A549 (cell line): ENCODE measurements around the gene EFCAB11. TPM values are rescaled to one million over a fixed set of nuclear protein-coding genes. Genes with fewer than 3 reads are reported as not detected.

Source experiments
- ATAC-seq, 2 experiments: fragments of 200-7000 bp in 1 of 2; fragments of >200 bp in 1 of 2; cut with Nextera tagmentation in 1 of 2; cut with Tn5 transposase in 1 of 2; 3 replicates each; pipeline versions ENCODE4 v1.8.0 to v1.9.1; 2018 to 2020; ENCODE audit warnings: mild to moderate bottlenecking in 1 of 2, moderate library complexity in 1 of 2
- CTCF ChIA-PET: fragments of 300-600 bp; sonication (Branson Sonifier 250); formaldehyde crosslinking; extraction: SDS; loops from one replicate; lab custom pipeline; 2021; ENCODE audit warnings: antibody characterized with exemption, inconsistent platforms; lab: Yijun Ruan, JAX
- POLR2A ChIA-PET: fragments of 350-600 bp; formaldehyde crosslinking; extraction: SDS; loops from one replicate; lab custom pipeline; 2021; ENCODE audit warnings: antibody characterized with exemption, inconsistent platforms; lab: Yijun Ruan, JAX
- DNase-seq, 2 experiments: peaks; one replicate each; pipeline versions ENCODE4 v3.0.0 to v3.0.0-alpha.2; 2011 to 2016; ENCODE audit warnings: low read depth in 1 of 2, low spot score in 1 of 2
- FAIRE-seq: peaks from 2 replicates; lab custom pipeline; 2011; peaks lifted over from hg19 to GRCh38; lab: Jason Lieb, UNC
- H3K27ac ChIP-seq, 2 experiments: fragments of >200 bp; sonication (Bioruptor Twin); formaldehyde crosslinking; 3 replicates each; pipeline ENCODE4 v1.5.1; 2016 to 2017
- H3K4me1 ChIP-seq: fragments of >200 bp; sonication (Bioruptor Twin); formaldehyde crosslinking; 3 replicates; pipeline ENCODE4 v1.6.1; 2016
- H3K4me2 ChIP-seq: fragments of >200 bp; sonication (Bioruptor Twin); formaldehyde crosslinking; 3 replicates; pipeline ENCODE4 v1.6.1; 2016
- H3K4me3 ChIP-seq: fragments of >200 bp; sonication (Bioruptor Twin); formaldehyde crosslinking; 3 replicates; pipeline ENCODE4 v1.5.1; 2016
- H3K9me3 ChIP-seq: fragments of >200 bp; sonication (Bioruptor Twin); formaldehyde crosslinking; 3 replicates; pipeline ENCODE4 v1.6.1; 2016
- CBX8 ChIP-seq: fragments of 200-600 bp; sonication (generic); IDR thresholded peaks from 2 replicates; pipeline ENCODE4 v1.6.1; 2016
- CHD2 ChIP-seq: fragments of 150-350 bp; IDR thresholded peaks from 2 replicates; pipeline ENCODE4 v1.6.1; 2014; ENCODE audit warnings: low read length; ENCODE audit not compliant: partially characterized antibody
- E2F6 ChIP-seq: IDR thresholded peaks from 2 replicates; pipeline ENCODE4 v1.6.1; 2012; ENCODE audit warnings: low read depth, borderline replicate concordance
- EHF ChIP-seq: fragments of 250-450 bp; sonication (Bioruptor Pico); IDR thresholded peaks from 2 replicates; pipeline ENCODE4 v1.5.0; 2020; ENCODE audit warnings: mild to moderate bottlenecking
- EHMT2 ChIP-seq: fragments of 200-600 bp; sonication (generic); IDR thresholded peaks from 2 replicates; pipeline ENCODE4 v1.6.1; 2016; ENCODE audit warnings: antibody characterized with exemption, low read depth, mild to moderate bottlenecking, moderate library complexity
- ESRRA ChIP-seq: fragments of 150-350 bp; IDR thresholded peaks from 2 replicates; pipeline ENCODE4 v1.6.1; 2014; ENCODE audit warnings: mild to moderate bottlenecking, low read length, borderline replicate concordance
- HEYL ChIP-seq: fragments of 250-450 bp; sonication (Bioruptor Pico); IDR thresholded peaks from 2 replicates; pipeline ENCODE4 v1.8.0; 2021; ENCODE audit warnings: mild to moderate bottlenecking, moderate library complexity
- HMGXB4 ChIP-seq: fragments of 250-450 bp; sonication (Bioruptor Pico); IDR thresholded peaks from 2 replicates; pipeline ENCODE4 v1.5.0; 2021; ENCODE audit warnings: mild to moderate bottlenecking, moderate library complexity, borderline replicate concordance
- HOXB5 ChIP-seq: fragments of 250-450 bp; sonication (Bioruptor Pico); IDR thresholded peaks from 2 replicates; pipeline ENCODE4 v1.5.0; 2020; ENCODE audit warnings: mild to moderate bottlenecking, moderate library complexity
- JUNB ChIP-seq: fragments of >200 bp; sonication (Bioruptor Twin); formaldehyde crosslinking; IDR thresholded peaks from 2 replicates; pipeline ENCODE4 v1.6.1; 2016
- MAFK ChIP-seq: fragments of 450-650 bp; IDR thresholded peaks from 2 replicates; pipeline ENCODE4 v1.6.1; 2014; ENCODE audit not compliant: partially characterized antibody
- PHF8 ChIP-seq: fragments of 200-600 bp; sonication (generic); IDR thresholded peaks from 2 replicates; pipeline ENCODE4 v1.6.1; 2016; ENCODE audit warnings: low read depth, mild to moderate bottlenecking, antibody characterized with exemption, moderate library complexity, borderline replicate concordance
- POLR2A ChIP-seq: IDR thresholded peaks from 2 replicates; pipeline ENCODE4 v1.6.1; 2012; ENCODE audit warnings: mild to moderate bottlenecking, low read length
- POLR2AphosphoS2 ChIP-seq: conservative IDR thresholded peaks from 2 replicates; pipeline ENCODE4 v1.6.1; 2012; ENCODE audit warnings: low read length, improper control_type of control experiment, inconsistent platforms
- RARB ChIP-seq: fragments of 250-450 bp; sonication (Bioruptor Pico); IDR thresholded peaks from 2 replicates; pipeline ENCODE4 v1.8.0; 2021; ENCODE audit warnings: mild to moderate bottlenecking, moderate library complexity
- RCOR1 ChIP-seq: fragments of 150-350 bp; IDR thresholded peaks from 2 replicates; pipeline ENCODE4 v1.6.1; 2014; ENCODE audit warnings: antibody characterized with exemption, low read length, low read depth
- SREBF2 ChIP-seq: fragments of 450-650 bp; IDR thresholded peaks from 2 replicates; pipeline ENCODE4 v1.6.1; 2014; ENCODE audit warnings: mild to moderate bottlenecking, moderate library complexity
- TP53 ChIP-seq: fragments of 250-450 bp; sonication (Bioruptor Pico); IDR thresholded peaks from 2 replicates; pipeline ENCODE4 v1.5.0; 2021; ENCODE audit warnings: mild to moderate bottlenecking, moderate library complexity
- WGBS: methylation state at CpG from one replicate; pipeline ENCODE4 v1.1.6; 2017; ENCODE audit errors: missing lambda C conversion rate; 5-methylcytosine and 5-hydroxymethylcytosine counted together
- polyA plus RNA-seq, 4 experiments: library from polyadenylated mRNA; depleted of rRNA in 3 of 4; stranded (reverse); fragments of >200 nt; fragmentation: RNase III in 1 of 4; extraction: RNeasy Plus Mini Kit Qiagen cat#74134 plus additional on column Dnase treatment in 1 of 4; gene quantifications; 2 replicates in 3 of 4; 3 replicates in 1 of 4; pipeline ENCODE4 v1.2.3, GENCODE V29; 2011 to 2017
- TF ChIP-seq, protein P1 (sequence below): fragments of 450-650 bp; IDR thresholded peaks from 2 replicates; pipeline ENCODE4 v1.6.1; 2014; ENCODE audit warnings: antibody characterized with exemption
- TF ChIP-seq, protein P2 (sequence below): fragments of 200-600 bp; sonication (generic); IDR thresholded peaks from 2 replicates; pipeline ENCODE4 v1.6.1; 2016; ENCODE audit warnings: antibody characterized with exemption, mild to moderate bottlenecking, moderate library complexity

Gene EFCAB11
- polyA plus RNA-seq, 2 of the 4 experiments (the other 2 are of a cell fraction) = 18.8 to 19.6 TPM

DNA sequence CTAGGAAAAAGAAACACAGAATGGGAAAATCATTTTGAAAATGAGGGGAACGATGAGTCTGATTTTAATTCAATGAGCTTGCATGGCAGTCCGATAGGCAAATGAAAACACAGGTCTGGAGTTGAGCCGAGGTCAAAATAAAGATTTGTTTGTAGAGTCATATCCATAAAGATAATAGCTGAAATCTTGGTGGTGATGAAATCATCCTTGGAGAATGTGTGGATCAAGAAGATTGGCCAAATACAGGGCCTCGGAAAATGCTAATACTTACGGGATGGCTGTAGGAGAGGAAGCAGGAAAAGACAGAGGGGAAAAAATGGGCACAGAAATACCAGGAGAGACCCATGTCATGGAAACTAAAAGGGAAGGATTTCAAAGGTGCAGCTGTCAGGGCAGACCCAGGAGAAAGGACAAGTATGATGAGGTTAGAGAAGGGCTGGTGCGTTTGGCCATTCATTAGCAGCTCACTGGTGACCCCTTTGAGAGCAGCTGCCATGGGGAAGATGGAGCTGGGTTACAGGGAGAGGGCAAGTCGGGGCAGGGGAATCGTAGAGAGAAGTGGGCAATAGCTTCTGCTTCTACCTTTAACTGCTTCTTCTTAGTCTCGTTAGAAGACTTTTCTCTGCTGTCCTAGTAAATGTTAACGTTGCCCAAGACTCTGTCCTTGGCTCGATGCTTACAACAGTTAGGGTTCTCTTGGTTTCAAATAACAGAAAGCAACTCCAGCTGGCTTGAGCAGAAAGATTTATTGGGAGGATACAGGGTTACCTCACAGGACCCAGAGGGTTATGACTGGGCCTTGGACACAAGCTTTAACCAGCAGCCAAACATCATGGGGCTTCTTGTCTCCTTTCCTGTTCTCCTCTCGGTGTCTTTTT lies 161.8 kb downstream of the EFCAB11 start:
- no peaks in the 10 kb centered on the region for H3K9me3 ChIP-seq
- DNase-seq (no peak), ATAC-seq (no peak), FAIRE-seq (no peak)
- H3K4me2 ChIP-seq = no peak overlapping the region
- TF ChIP-seq RCOR1 (no peak), E2F6 (no peak), CBX8 (no peak), SREBF2 (no peak), JUNB (no peak), POLR2AphosphoS2 (no peak), RARB (CRISPR knock-in tag) (no peak), PHF8 (no peak), HEYL (CRISPR knock-in tag) (no peak), TP53 (no peak), POLR2A (no peak), HOXB5 (CRISPR knock-in tag) (no peak), CHD2 (no peak), EHF (CRISPR knock-in tag) (no peak), HMGXB4 (CRISPR knock-in tag) (no peak)
- TF ChIP-seq, protein P1, sequence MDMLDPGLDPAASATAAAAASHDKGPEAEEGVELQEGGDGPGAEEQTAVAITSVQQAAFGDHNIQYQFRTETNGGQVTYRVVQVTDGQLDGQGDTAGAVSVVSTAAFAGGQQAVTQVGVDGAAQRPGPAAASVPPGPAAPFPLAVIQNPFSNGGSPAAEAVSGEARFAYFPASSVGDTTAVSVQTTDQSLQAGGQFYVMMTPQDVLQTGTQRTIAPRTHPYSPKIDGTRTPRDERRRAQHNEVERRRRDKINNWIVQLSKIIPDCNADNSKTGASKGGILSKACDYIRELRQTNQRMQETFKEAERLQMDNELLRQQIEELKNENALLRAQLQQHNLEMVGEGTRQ = no peak
- no peak overlapping the region for H3K27ac ChIP-seq
- ChIA-PET POLR2A (no interaction called here), CTCF (interaction anchor here (0.5 to 0.6 kb wide), 2 partner anchors 163 to 1679 kb away, joined by 3 read pairs; no protein-coding TSS in a partner anchor)
- WGBS = 69% methylated on average over 12 of the region's 12 CpGs
- no peak overlapping the region for H3K4me3 ChIP-seq
- H3K4me1 ChIP-seq = no peaks in the 10 kb centered on the region

GRCh38 chr14:89787525-89787924 lies 167.0 kb downstream of the EFCAB11 start:
- Histone ChIP-seq H3K9me3 (no peaks in the 10 kb centered on the region), H3K27ac (no peak overlapping the region), H3K4me3 (no peak overlapping the region), H3K4me2 (no peak overlapping the region), H3K4me1 (no peaks in the 10 kb centered on the region)
- ChIA-PET POLR2A (no interaction called here), CTCF (interaction anchor here (0.6 kb wide), 1 partner anchor 12 kb away, joined by 4 read pairs; no protein-coding TSS in a partner anchor)
- 86% methylated on average over 4 of the region's 4 CpGs for WGBS
- TF ChIP-seq ESRRA = no peak
- no peak for DNase-seq
- no peak for FAIRE-seq
- no peak for ATAC-seq

- POLR2A ChIA-PET = no interaction called here
- DNase-seq (no peak), ATAC-seq (no peak), FAIRE-seq (no peak)
- CTCF ChIA-PET = no interaction called here
- H3K4me1 ChIP-seq = no peaks in the 10 kb centered on the region
- no peak overlapping the region for H3K4me2 ChIP-seq
- WGBS = 68% methylated on average over 4 of the region's 4 CpGs
- H3K4me3 ChIP-seq = no peak overlapping the region
- H3K9me3 ChIP-seq = no peaks in the 10 kb centered on the region
- no peak for TF ChIP-seq MAFK
- TF ChIP-seq POLR2AphosphoS2 = no peak
- TF ChIP-seq, protein P2, sequence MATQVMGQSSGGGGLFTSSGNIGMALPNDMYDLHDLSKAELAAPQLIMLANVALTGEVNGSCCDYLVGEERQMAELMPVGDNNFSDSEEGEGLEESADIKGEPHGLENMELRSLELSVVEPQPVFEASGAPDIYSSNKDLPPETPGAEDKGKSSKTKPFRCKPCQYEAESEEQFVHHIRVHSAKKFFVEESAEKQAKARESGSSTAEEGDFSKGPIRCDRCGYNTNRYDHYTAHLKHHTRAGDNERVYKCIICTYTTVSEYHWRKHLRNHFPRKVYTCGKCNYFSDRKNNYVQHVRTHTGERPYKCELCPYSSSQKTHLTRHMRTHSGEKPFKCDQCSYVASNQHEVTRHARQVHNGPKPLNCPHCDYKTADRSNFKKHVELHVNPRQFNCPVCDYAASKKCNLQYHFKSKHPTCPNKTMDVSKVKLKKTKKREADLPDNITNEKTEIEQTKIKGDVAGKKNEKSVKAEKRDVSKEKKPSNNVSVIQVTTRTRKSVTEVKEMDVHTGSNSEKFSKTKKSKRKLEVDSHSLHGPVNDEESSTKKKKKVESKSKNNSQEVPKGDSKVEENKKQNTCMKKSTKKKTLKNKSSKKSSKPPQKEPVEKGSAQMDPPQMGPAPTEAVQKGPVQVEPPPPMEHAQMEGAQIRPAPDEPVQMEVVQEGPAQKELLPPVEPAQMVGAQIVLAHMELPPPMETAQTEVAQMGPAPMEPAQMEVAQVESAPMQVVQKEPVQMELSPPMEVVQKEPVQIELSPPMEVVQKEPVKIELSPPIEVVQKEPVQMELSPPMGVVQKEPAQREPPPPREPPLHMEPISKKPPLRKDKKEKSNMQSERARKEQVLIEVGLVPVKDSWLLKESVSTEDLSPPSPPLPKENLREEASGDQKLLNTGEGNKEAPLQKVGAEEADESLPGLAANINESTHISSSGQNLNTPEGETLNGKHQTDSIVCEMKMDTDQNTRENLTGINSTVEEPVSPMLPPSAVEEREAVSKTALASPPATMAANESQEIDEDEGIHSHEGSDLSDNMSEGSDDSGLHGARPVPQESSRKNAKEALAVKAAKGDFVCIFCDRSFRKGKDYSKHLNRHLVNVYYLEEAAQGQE = no peak
- TF ChIP-seq EHMT2 = no peak
- no peak overlapping the region for H3K27ac ChIP-seq
Measured at GRCh38 chr14:89781046-89781445, 173.5 kb downstream of the EFCAB11 start.
